Measurements from ENCODE around the gene DCC.

DNA sequence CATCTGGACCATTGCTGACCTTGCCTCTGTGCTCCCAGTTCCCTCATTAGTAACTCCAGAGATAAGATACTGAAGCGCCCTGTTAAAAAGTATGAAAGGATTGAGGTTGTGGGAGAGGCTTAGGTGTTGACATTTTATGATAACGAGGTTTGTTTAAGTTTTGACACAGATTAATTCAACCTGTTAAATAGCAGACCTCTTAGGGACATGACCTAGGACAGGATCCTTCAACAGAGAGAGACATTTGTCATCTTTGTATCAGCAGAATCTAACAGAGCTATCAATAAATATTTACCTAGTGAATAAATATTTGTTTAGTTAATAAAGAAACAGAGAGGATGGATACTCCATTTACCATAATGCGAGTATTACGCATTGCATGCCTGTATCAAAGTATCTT is 99.5 kb downstream of the DCC start:
- TF ChIP-seq, protein P1, sequence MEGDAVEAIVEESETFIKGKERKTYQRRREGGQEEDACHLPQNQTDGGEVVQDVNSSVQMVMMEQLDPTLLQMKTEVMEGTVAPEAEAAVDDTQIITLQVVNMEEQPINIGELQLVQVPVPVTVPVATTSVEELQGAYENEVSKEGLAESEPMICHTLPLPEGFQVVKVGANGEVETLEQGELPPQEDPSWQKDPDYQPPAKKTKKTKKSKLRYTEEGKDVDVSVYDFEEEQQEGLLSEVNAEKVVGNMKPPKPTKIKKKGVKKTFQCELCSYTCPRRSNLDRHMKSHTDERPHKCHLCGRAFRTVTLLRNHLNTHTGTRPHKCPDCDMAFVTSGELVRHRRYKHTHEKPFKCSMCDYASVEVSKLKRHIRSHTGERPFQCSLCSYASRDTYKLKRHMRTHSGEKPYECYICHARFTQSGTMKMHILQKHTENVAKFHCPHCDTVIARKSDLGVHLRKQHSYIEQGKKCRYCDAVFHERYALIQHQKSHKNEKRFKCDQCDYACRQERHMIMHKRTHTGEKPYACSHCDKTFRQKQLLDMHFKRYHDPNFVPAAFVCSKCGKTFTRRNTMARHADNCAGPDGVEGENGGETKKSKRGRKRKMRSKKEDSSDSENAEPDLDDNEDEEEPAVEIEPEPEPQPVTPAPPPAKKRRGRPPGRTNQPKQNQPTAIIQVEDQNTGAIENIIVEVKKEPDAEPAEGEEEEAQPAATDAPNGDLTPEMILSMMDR (IDR thresholded peaks at IDR 0.05), result no peak
- TF ChIP-seq POLR2A (IDR thresholded peaks at IDR 0.05), result no peak
- no peak for TF ChIP-seq EP300 (IDR thresholded peaks at IDR 0.05)

All from tibial nerve (tissue), 4 donors.